Activated CD4-positive, alpha-beta T cell treated with anti-CD3 and anti-CD28 coated beads, Interleukin-2, Interleukin-4, amounts not matched to agents 100 ng/mL and 50 ng/mL, durations not matched to agents 16 hours and 8 hours (primary cell): ENCODE results near the gene SIM2.

ENCODE experiments used
- DNase-seq: peaks from one replicate; pipeline ENCODE4 v3.0.0-alpha.2; 2020; ENCODE audit warnings: low spot score

Gene SIM2

DNA sequence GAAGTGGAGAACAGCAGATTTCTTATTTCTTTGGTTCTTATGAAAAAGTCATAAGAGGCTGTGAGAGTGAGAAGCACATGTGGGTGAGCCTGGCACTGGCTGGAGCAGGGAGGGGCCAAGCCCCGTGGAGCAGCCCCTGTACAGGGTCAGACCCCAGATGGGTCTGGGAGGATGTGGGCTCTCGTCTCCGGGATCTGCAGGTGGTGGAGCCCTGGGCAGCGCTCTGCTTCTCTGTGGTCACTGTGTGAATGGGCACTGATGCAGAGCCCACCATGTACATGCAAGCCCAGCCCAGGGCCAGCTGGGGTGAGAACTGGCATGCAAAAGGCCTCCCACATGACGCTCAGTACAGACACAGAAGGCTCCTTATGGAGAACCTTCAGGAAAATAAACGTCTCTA is 67.6 kb downstream of the SIM2 start:
- DNase-seq: no peak

DNA sequence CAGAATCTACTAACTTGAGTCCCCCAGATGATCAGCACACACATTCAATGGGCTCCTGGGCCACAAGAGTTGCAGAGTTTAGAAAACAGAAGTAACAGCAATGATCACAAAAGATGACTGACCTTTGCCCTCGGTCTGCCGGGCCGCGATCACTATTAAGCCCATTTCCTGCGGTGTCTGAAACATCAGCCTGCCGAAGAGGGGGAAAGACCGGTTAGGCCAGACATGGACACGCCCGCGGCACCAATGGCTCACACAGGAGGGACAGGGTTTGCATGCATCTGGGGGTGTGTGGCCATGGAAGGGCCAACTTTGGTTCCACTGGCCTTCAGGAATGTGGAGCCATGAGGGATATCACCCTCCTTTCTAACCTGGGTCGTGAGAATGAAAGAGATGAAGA is 68.2 kb downstream of the SIM2 start:
- no peak for DNase-seq

DNA sequence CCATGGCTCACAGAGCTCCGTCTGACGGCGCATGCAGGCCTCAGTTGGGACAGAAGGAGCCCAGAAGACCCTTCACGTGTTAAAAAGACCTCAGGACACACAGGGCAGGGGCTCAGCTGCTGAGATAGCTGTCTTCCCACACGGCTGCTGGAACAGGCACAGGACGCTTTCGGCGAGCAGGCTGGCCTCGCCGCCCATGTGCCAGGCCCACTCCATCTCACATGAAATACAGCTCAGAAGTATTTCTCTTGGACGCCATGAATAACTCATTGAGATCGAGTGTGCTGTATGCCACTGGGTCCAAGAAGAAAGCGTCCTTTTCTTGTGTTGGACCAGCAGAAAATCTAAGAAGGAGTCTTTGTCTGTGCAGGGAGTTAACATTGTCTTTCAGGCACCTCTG is 69.6 kb downstream of the SIM2 start:
- no peak for DNase-seq

DNA sequence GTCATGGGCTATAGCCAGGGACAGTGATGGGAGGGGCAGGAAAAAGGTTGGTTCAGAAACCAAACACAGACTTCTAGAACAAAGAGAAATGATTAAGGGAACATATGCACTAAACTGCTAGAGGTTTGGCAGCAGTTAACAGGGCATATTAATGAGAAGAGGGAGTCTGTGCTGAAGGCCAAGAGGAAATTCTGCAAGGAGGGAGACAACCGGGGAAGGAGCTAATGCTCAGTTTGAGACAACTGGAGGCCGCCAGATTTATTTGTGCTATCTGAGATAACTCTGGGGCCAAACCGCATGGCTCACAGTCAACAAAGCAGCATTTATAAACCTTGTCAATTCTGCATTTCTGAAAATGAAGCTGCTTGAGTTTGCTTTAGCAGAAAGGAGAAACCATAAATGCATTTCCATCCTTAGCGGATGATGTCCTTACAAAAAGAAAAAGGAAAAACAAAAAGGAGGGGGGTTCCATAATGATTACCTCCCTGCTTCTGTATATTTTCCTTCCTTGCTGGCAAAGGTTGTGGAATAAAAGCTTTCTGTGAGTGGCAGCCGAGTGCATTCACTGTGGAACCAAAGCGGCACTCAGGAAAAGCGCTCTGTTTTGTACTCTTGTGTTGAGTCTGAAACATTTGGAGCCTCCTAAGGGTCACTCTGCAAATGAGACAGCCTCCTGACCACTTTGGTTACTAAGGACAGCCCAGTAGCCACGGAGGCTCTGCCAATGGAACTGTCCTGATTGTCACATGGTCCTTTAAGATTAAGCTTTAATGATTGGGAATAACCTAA is 70.3 kb downstream of the SIM2 start:
- no peak for DNase-seq

DNA sequence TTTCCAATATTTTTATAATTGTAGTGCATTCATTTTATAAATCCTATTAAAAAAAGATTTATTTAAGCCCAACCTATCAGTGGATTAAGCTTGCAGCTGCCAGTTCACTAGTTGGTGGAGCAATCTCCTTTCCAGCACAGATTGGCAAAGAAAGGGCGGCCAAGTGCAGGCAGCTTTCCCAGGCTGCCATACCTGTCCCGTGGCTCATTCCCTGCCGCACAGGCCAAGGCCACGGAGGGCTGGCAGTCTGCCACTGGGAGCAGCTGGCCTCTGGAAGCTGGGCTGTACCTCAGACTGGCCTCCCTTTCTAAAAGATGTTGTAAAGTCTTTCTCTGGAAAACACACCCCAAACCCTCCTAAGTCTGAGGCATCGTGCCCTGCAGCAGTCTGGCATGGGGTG is 74.2 kb downstream of the SIM2 start:
- no peak for DNase-seq

DNA sequence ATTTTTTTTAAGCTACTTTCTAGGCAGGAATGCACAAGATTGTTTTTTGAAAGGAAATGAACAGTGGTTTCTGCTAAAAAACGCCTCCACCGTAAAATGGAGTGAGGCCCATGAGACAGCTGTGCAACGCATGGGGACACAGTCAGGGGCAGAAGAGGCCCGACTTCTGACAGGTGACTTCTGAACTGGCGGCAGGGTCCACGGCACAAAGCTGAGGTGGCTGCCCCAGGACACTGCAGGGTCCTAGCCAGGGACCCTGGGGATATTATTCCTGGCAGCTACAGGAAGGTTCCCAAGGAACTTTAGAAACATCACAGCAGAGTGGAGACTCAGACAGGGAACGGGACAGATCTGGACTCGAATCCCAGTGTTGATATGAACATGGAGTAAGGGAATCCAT is 75.1 kb downstream of the SIM2 start:
- DNase-seq: no peak

DNA sequence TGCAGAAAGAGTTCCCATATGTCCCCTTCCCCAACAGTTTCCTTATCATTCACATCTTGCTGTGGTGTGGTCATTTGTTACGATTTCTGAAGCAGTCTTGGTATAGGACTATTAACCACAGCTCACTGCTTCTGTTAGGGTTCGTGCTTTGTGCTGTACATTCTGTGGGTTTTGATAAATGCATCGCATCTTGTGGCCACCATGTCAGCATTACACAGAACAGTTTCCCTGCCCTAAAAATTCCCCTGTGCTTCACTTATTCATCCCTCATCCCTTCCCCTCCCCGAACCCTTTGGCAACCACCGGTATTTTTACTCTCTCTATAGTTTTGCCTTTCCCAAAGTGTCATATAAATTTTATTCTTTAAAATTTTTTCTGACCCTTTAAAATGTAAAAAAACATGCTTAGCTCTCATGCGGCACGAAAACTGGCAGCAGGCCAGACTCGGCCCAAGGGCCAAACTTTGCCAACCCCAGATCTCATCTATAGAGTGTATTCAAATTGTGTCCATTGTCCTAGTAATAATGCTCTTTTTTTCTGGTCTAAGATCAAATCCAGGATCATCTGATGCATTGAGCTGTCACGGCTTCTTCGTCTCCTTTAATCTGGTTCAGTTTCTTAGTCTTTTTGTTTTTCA is 78.2 kb downstream of the SIM2 start:
- no peak for DNase-seq

DNA sequence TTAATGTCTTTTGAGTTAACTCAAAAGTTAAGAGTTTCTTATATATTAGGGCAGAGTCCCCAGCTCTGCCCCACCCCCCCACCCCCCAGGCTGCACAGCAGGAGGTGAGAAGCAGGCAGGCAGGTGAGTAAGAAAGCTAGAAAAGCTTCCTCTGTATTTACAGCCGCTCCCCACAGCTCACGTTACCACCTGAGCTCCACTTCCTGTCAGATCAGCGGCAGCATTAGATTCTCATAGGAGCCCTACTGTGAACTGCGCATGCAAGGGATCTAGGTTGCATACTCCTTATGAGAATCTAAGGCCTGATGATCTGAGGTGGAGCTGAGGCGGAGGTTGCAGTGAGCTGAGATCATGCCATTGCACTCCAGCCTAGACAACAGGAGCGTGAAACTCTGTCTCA is 81.9 kb downstream of the SIM2 start:
- DNase-seq: no peak

DNA sequence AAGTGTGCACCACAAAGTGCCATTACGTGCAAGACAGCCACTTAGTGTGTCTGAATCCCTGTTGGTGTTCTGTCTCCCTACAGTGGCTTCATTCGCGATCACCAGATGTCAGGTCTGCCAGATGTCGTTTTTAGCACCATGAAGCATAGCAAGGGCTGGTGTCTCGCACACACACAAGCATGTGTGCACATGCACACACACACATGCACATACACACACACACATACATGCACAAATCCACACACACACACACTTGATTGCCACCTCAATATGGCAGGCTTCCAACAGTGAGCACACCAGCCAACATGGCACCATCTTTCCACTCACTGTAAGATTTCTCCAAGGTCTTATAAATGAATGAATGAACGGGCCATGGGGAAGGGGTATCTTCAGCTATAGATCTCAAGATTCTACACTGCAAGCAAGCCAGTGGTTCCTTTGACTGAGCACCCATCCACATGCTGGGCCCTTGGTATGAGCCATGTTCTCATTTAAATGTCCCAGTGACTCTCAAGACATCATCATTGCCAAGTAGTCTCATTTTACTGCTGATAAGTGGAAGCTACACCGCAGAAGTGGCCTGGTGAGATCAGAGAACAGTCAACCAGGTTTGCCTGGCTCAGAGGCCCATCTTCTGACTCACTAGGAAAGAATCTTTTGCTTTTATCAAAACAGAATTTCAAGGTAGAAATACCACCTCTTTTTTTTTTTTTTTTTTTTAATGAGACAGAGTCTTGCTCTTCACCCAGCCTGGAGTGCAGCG is 84.9 kb downstream of the SIM2 start:
- DNase-seq: no peak

DNA sequence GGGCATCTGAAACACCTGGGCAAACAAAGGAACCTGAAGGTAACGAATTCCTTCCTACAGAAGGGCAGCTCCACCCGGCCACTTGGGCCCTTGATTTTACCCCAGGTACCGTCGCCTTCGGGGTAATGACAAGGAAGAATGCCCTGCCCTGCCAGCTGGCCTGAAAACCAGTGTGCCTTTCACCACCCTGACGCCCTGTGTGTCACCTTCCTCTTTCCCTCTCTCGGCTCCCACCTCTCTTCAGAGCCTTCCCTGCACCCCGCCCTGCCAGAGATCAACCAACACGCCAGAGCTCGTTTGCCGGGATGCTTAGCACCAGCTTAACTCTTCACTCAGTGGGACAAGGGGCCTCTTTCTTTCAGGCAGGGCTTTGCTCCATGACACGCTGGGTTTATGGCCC is 86.0 kb downstream of the SIM2 start:
- no peak for DNase-seq

DNA sequence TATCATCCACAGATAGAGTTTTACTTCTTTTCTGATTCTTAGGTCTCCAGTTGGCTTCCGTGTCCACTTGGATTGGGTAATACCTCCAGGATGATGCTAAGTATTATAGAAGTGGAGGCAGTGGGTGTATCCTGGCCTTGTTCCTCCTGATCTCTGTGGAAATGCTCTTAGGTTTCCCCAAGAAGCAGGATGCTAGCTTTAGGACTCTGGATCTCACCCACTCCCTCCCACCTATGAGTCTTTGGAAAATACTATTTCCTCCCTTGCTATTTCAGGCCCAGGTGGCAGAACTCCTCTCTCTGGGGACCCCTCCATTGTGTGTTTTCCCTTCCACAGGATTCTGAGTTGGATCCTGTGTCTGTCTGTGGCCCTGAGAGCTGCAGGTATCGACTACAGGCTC is 86.7 kb downstream of the SIM2 start:
- DNase-seq: no peak

DNA sequence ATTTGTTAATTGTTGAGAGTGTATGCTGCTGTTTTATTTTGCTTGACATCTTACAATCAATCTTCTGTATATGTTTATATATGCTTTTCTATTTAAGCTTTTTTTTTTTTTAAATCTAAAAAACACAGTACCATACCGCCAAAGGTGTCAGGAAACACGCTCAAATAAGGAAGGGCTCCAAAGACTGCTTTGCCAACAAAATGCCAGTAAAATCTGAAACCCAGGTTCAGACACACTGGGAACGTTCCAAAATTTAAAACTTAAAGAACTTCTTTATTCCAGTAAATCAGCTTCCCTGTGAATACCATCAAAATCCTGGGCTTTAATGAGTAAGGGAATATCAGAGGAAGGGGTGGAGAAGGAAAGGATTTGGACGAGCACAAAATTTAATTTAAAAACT is 87.3 kb downstream of the SIM2 start:
- DNase-seq: no peak

DNA sequence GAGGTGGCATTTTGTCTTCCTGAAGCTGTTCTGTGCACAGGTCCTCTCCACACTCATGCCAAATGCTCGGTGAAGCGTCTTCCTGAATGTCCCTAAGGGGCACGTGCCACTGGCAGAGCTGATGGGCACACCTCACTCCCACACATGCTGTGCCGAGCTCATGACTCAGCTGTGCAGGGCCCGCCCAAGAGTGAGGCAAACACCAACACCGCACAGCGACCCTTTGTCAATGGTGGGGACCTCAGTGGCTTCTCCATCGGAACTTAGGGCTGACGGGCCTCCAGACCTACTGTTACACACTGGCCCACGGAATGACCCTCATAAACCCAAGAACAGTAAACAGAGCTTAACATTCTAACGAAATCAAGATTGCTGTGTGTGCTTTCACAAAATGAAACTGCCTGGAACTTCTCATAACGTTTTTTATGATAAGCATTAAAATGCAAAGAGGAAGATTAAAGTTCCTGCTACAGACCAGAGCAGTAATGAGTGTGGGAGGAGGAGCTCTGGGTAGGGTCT is 89.3 kb downstream of the SIM2 start:
- no peak for DNase-seq

DNA sequence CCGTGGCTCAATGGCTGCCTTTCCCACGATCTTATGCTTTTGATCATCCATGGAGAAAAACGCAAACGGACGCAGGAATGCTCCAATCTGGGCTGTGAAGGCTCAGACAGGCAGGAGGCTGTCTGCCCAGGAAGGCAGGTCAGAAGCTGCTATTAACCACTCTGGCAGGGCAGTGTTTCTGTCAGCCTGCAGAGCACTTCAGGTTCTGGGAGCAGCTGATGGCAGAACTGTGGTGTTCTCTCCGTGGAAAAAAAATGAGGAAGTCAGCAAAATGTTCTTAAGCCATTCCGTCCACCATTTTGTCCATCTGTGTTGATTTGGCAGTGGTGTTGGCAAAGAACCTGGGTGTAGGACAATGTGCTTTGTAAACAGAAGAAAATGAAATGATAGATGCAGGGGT is 91.7 kb downstream of the SIM2 start:
- no peak for DNase-seq

DNA sequence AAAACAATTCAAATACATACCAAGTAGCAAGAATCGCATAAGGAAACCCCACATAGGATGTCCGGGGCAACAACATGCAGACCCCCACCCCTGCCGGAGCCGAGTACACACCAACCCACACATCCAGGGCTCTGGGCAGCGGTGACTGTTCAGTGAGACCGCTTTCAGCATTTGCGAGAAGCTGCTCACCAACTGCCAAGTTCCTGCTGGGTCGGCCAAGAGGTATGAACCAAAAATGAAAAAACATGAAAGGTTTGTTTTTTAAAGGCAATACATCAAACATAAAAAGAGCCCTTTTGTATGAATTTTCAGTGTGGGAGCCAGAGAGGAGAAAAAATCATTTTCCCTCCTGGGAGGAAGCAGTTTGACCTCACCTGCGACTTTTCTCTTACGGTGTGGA is 92.3 kb downstream of the SIM2 start:
- no peak for DNase-seq

DNA sequence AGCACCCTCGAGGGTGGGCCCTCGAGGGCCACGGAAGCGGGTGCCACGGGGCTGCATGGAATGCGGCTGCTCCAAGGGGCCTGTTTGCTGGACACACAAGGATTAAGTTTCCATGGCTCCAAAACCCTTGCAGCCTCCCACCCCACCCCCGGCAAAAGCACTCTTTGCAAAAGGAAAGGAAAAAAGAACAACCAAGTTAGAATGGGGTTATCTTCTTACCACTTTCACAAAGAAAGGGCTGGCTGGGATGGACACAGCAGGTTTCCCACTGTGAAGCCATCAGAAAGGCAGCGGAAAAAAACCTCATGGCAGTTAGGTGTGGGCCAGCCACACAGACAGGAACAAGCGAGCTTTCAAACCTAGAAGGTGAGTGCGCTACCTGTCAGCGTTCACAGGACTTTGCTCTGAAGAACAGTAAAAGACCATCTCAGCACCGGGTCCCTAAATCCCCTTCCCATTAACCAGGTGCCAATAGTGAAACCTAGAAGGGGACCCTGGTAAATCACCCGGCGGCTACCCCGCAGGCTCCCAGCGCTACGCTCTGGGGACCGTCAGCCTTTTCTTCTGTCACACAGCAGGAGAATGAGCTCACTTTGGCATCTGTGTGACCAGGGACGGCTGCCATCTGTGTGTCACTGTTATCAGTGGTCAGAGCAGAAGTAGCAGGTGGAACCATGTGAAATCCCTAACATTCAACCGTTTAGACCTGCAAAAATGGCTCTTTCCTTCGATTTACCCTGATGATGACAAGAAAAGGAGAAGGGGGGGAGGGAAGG is 93.0 kb downstream of the SIM2 start:
- DNase-seq: no peak

DNA sequence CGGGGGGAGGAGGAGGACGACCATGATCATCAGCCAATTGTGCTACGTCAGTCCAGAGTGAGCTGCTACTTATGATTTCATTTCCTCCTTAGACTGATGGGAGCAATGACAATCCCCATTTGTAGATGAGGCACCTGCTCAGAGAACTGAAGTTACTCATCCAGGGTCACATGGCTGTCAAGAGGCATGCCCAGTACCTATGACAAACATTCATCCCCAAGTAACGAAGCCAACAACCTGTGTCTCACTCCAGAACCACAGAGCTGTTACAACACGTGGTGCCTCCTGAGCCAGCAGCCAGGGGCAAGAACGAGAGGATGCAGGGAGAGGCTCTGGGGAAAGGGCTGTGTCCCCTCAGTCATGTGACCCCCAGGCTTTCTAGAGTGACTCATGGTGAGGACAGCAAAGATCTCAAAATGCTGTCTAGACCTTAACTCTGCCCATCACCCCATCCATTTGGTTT is 93.6 kb downstream of the SIM2 start:
- no peak for DNase-seq

DNA sequence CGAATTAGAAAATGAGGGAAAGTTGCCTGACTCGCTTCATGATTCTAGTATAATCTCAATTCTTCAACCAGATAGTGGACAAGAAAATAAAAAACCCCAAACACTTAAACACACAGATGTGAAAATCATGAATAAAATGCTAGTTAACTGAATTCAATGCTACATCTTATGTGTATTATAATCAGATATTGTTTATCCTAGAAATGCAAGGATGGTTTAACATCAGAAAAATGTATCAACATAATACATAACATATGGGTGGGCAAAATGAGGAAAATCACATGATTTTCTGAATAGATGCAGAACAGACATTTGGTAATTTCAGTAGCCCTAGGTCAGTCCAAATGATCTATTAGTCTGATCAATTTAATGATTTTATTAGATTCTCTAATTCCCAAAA is 97.2 kb downstream of the SIM2 start:
- no peak for DNase-seq

DNA sequence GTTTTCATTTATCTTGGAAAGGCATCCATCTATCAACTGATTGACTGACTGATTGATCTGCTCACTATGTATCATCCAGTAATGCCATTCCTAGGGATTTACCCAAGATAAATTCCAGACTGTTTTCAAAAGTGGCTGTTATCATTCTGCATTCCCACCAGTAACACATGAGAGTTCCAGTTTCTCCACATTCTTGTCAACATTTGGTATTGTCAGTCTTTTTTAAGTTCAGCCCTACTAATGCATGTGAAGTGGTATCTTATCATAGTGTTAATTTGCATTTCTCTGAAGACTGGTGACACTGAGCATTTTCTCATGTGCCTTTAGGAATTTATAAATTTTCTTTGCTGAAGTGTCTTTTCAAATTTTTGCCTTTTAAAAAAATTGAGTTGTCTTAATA is 99.6 kb downstream of the SIM2 start:
- DNase-seq: no peak
